ENCODE results near the gene DVL1.

DVL1 gene

GRCh38 chr1:1361982-1362423 is 12.8 kb upstream of the DVL1 start:
- no peak for TF ChIP-seq CTCF (IDR thresholded peaks at IDR 0.05)

- no peak for TF ChIP-seq CTCF (IDR thresholded peaks at IDR 0.05)
These were observed 12.2 kb upstream of the DVL1 start for GRCh38 chr1:1361233-1361981.

- TF ChIP-seq CTCF (IDR thresholded peaks at IDR 0.05): no peak
These were observed 11.4 kb upstream of the DVL1 start for GRCh38 chr1:1360506-1361169.

GRCh38 chr1:1359664-1360468 is 10.6 kb upstream of the DVL1 start:
- no peak for TF ChIP-seq CTCF (IDR thresholded peaks at IDR 0.05)

- no peak for TF ChIP-seq CTCF (IDR thresholded peaks at IDR 0.05)
These were observed 10.1 kb upstream of the DVL1 start for GRCh38 chr1:1359308-1359663.

- no peak for TF ChIP-seq CTCF (IDR thresholded peaks at IDR 0.05)
These were observed 9.4 kb upstream of the DVL1 start, which contains the start of gene MXRA8 for GRCh38 chr1:1358433-1359271. MXRA8 (minus strand) TSS chr1:1358555; CDS start chr1:1358504, 51 bp downstream.

Measured in LNCAP (cell line).